HepG2 (cell line): ENCODE data around the gene SFT2D1. TPM values are rescaled to one million over a fixed set of nuclear protein-coding genes. Genes with fewer than 3 reads are reported as not detected.
A peak's percentile ranks its signal among the peaks of the same experiment; 100 is the strongest.

Experiments
- ARID5B ChIP-seq: IDR thresholded peaks from 2 replicates; pipeline ENCODE4 v1.4.0; 2020; ENCODE audit warnings: mild to moderate bottlenecking, missing genetic modification reagents
- DNMT1 ChIP-seq: sonication (generic); formaldehyde crosslinking; IDR thresholded peaks from 2 replicates; pipeline ENCODE4 v1.5.1; 2020; ENCODE audit warnings: mild to moderate bottlenecking, missing genetic modification reagents
- FOXO1 ChIP-seq: sonication (generic); formaldehyde crosslinking; IDR thresholded peaks from 2 replicates; pipeline ENCODE4 v1.4.0; 2020; ENCODE audit warnings: missing genetic modification reagents
- KAT2B ChIP-seq: fragments of 150-350 bp; IDR thresholded peaks from 2 replicates; pipeline ENCODE4 v1.6.1; 2014; ENCODE audit warnings: low read depth, low read length, borderline replicate concordance
- MIER2 ChIP-seq: IDR thresholded peaks from 2 replicates; pipeline ENCODE4 v1.6.1; 2016; ENCODE audit warnings: missing biosample characterization, missing genetic modification reagents
- MIXL1 ChIP-seq: IDR thresholded peaks from 2 replicates; pipeline ENCODE4 v1.6.1; 2016
- MYNN ChIP-seq: sonication (generic); formaldehyde crosslinking; IDR thresholded peaks from 2 replicates; pipeline ENCODE4 v1.4.0; 2020; ENCODE audit warnings: mild to moderate bottlenecking, low read depth, missing genetic modification reagents
- ONECUT2 ChIP-seq: sonication (generic); formaldehyde crosslinking; IDR thresholded peaks from 2 replicates; pipeline ENCODE4 v1.4.0; 2020; ENCODE audit warnings: missing genetic modification reagents
- PAWR ChIP-seq: sonication (generic); formaldehyde crosslinking; IDR thresholded peaks from 2 replicates; pipeline ENCODE4 v1.4.0; 2020; ENCODE audit warnings: missing genetic modification reagents, mild to moderate bottlenecking, borderline replicate concordance
- POGZ ChIP-seq: sonication (generic); formaldehyde crosslinking; IDR thresholded peaks from 2 replicates; pipeline ENCODE4 v1.4.0; 2020; ENCODE audit warnings: mild to moderate bottlenecking, missing genetic modification reagents
- SRF ChIP-seq: IDR thresholded peaks from 2 replicates; pipeline ENCODE4 v1.6.1; 2011; ENCODE audit warnings: mild to moderate bottlenecking, low read depth, low read length, moderate library complexity
- TAF1 ChIP-seq: sonication (generic); formaldehyde crosslinking; IDR thresholded peaks from 2 replicates; pipeline ENCODE4 v1.4.0; 2020; ENCODE audit warnings: missing genetic modification reagents
- TGIF2 ChIP-seq: IDR thresholded peaks from 2 replicates; pipeline ENCODE4 v1.6.1; 2016; ENCODE audit warnings: control low read depth, missing compliant biosample characterization
- ZEB1 ChIP-seq: IDR thresholded peaks from 2 replicates; pipeline ENCODE4 v1.6.1; 2012; ENCODE audit warnings: mild to moderate bottlenecking, low read depth, inconsistent platforms; ENCODE audit not compliant: insufficient replicate concordance
- ZFP41 ChIP-seq: sonication (generic); formaldehyde crosslinking; IDR thresholded peaks from 2 replicates; pipeline ENCODE4 v1.4.0; 2020; ENCODE audit warnings: mild to moderate bottlenecking, missing genetic modification reagents, borderline replicate concordance
- ZNF121 ChIP-seq: sonication (generic); formaldehyde crosslinking; IDR thresholded peaks from 2 replicates; pipeline ENCODE4 v1.5.0; 2020; ENCODE audit warnings: mild to moderate bottlenecking, missing genetic modification reagents
- ZNF143 ChIP-seq: sonication (generic); formaldehyde crosslinking; IDR thresholded peaks from 2 replicates; pipeline ENCODE4 v1.4.0; 2020; ENCODE audit warnings: missing genetic modification reagents
- ZNF33B ChIP-seq: sonication (generic); formaldehyde crosslinking; IDR thresholded peaks from 2 replicates; pipeline ENCODE4 v1.5.1; 2020; ENCODE audit warnings: mild to moderate bottlenecking, missing genetic modification reagents
- ZNF34 ChIP-seq: sonication (generic); formaldehyde crosslinking; IDR thresholded peaks from 2 replicates; pipeline ENCODE4 v1.4.0; 2020; ENCODE audit warnings: mild to moderate bottlenecking, missing genetic modification reagents, borderline replicate concordance
- ZNF441 ChIP-seq: sonication (generic); formaldehyde crosslinking; IDR thresholded peaks from 2 replicates; pipeline ENCODE4 v1.7.0; 2021; ENCODE audit warnings: missing genetic modification reagents, borderline replicate concordance
- ZNF564 ChIP-seq: sonication (generic); formaldehyde crosslinking; IDR thresholded peaks from 2 replicates; pipeline ENCODE4 v1.8.1; 2023; ENCODE audit warnings: mild to moderate bottlenecking, missing genetic modification reagents
- ZNF749 ChIP-seq: sonication (generic); formaldehyde crosslinking; IDR thresholded peaks from 2 replicates; pipeline ENCODE4 v1.8.0; 2022; ENCODE audit warnings: mild to moderate bottlenecking, missing genetic modification reagents, moderate library complexity, borderline replicate concordance
- polyA plus RNA-seq, 8 experiments: library from polyadenylated mRNA; depleted of rRNA in 3 of 8; stranded (reverse) in 7 of 8; unstranded in 1 of 8; fragments of >200 nt; fragmentation: Illumina TruSeq in 4 of 8; extraction: Trizol in 4 of 8; gene quantifications; 2 replicates each; pipeline versions ENCODE4 v1.2.1 to v1.2.3, GENCODE V29; 2011 to 2016; ENCODE audit warnings: low read depth in 4 of 8, missing spikeins in 1 of 8, mixed read lengths in 1 of 8; ENCODE audit not compliant: insufficient read depth in 1 of 8
- total RNA-seq, 5 experiments: library from RNA; depleted of rRNA; stranded (reverse); fragments of >200 nt; fragmentation: Illumina TruSeq; extraction: Trizol; gene quantifications; 2 replicates each; pipeline ENCODE4 v1.2.3, GENCODE V29; 2016; ENCODE audit warnings: low read depth in 1 of 5
- TF ChIP-seq, protein P1 (sequence below): sonication (generic); formaldehyde crosslinking; IDR thresholded peaks from 2 replicates; pipeline ENCODE4 v1.4.0; 2020; ENCODE audit warnings: mild to moderate bottlenecking, missing genetic modification reagents
- TF ChIP-seq, protein P2 (sequence below): sonication (generic); formaldehyde crosslinking; IDR thresholded peaks from 2 replicates; pipeline ENCODE4 v1.4.0; 2020; ENCODE audit warnings: missing genetic modification reagents; ENCODE audit errors: not compliant biosample characterization

Gene SFT2D1
- total and polyA plus RNA-seq, 2 of the 13 experiments (the other 11 are each of a cell fraction or from before 2014, with no cell fraction given): 115 to 147 TPM

DNA sequence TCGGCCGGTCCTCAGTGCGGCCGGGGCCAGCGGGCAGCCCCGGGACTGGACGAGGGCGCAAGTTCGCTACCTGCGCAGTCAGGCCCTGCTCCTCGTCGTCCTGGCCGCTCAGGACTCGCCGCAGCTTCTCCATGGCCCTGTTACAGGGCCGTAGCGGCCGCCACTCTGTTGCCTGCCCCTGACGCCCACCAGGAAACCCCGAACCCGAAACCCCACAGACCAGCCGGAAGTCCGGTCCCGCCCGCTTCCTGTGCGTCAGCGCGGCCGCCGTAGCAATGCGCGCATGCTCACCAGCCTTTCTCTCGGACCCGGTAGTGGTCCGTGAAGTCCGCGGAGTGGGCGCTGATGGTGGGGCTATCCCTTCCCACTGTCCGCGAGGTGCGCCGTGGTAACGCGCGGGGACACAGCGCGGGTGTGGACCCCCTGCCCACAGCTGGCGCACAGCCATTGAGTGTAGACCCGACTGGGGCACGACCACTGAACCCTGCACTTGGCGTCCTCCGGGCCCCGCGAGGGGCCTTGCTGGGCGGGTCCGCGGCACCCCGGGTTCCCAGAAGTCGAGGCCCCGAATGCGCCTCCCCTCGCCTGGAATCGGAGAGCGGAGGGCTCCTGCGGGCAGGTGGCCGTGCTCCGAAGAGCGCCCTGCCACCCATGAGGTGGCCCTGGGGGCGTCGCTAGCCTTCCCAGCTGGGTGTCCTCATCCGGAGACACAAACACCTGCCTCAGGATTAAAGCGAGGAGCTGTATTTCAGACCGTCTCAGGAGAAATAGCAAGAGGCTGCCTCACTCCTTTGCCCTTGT lies at the start of gene SFT2D1 (continued):
- TF ChIP-seq ZNF441 (CRISPR knock-in tag): no peak
- peak; percentile 6 for TF ChIP-seq FOXO1 (CRISPR knock-in tag)
- no peak for TF ChIP-seq KAT2B
- TF ChIP-seq POGZ: peak; percentile 91
- no peak for TF ChIP-seq PAWR
- TF ChIP-seq, protein P1, sequence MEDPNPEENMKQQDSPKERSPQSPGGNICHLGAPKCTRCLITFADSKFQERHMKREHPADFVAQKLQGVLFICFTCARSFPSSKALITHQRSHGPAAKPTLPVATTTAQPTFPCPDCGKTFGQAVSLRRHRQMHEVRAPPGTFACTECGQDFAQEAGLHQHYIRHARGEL (CRISPR knock-in tag): 0 out of 2 replicates have a peak, but pooled peaks have one; percentile 74
- TF ChIP-seq ARID5B (CRISPR knock-in tag): peak; percentile 69; the same call in 1 of the 2 replicates
- TF ChIP-seq ZNF749 (CRISPR knock-in tag): no peak; the same call in none of the 2 replicates
- no peak for TF ChIP-seq ZFP41
- peak; percentile 61 for TF ChIP-seq ZNF143 (CRISPR knock-in tag)
- no peak for TF ChIP-seq ZEB1
- TF ChIP-seq DNMT1: peak; percentile 91; the same call in 1 of the 2 replicates
- 0 out of 2 replicates have a peak, but pooled peaks have one; percentile 49 for TF ChIP-seq ZNF33B
- no peak for TF ChIP-seq ZNF34
- TF ChIP-seq TGIF2 (CRISPR knock-in tag): no peak
- no peak for TF ChIP-seq ONECUT2 (CRISPR knock-in tag)
- TF ChIP-seq ZNF564 (CRISPR knock-in tag): peak; percentile 83; the same call in 1 of the 2 replicates
- TF ChIP-seq SRF: no peak
- no peak for TF ChIP-seq MYNN (CRISPR knock-in tag)
- TF ChIP-seq MIER2 (CRISPR knock-in tag): no peak
- TF ChIP-seq MIXL1 (CRISPR knock-in tag): peak; percentile 62
- TF ChIP-seq, protein P2, sequence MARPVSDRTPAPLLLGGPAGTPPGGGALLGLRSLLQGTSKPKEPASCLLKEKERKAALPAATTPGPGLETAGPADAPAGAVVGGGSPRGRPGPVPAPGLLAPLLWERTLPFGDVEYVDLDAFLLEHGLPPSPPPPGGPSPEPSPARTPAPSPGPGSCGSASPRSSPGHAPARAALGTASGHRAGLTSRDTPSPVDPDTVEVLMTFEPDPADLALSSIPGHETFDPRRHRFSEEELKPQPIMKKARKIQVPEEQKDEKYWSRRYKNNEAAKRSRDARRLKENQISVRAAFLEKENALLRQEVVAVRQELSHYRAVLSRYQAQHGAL: peak; percentile 89
- TF ChIP-seq ZNF121 (CRISPR knock-in tag): peak; percentile 100
- TF ChIP-seq TAF1 (CRISPR knock-in tag): peak; percentile 98
